CD14-positive monocyte (primary cell): ENCODE results near the gene UTP25. TPM values are rescaled to one million over a fixed set of nuclear protein-coding genes. Genes with fewer than 3 reads are reported as not detected.

ENCODE experiments used
- DNase-seq, 3 donors: peaks; one replicate each; pipeline ENCODE4 v3.0.0-alpha.2; 2011 to 2022
- H2AFZ ChIP-seq: 2 replicates; pipeline ENCODE4 v1.6.0; 2012; ENCODE audit warnings: mild to moderate bottlenecking, low read depth, low read length, inconsistent platforms; ENCODE audit not compliant: insufficient read depth, poor library complexity, severe bottlenecking
- H3K27ac ChIP-seq, 2 donors: 1 replicate in 1 of 2; 2 replicates in 1 of 2; pipeline ENCODE4 v1.5.1; 2012 to 2013; ENCODE audit warnings: low read length in 2 of 2, control low read depth in 1 of 2, inconsistent platforms in 1 of 2, low read depth in 1 of 2, mild to moderate bottlenecking in 1 of 2
- H3K27me3 ChIP-seq, 2 donors: one replicate each; pipeline versions ENCODE4 v1.6.0 to v1.6.1; 2011 to 2013; ENCODE audit warnings: low read length in 2 of 2; ENCODE audit not compliant: control insufficient read depth in 2 of 2, insufficient read depth in 2 of 2
- H3K36me3 ChIP-seq, 2 donors: replicated peaks in 1 of 2; 1 replicate in 1 of 2; 2 replicates in 1 of 2; pipeline versions ENCODE4 v1.5.1 to v1.6.1; 2012 to 2013; ENCODE audit warnings: low read length in 2 of 2, control low read depth in 1 of 2, inconsistent platforms in 1 of 2, mild to moderate bottlenecking in 1 of 2; ENCODE audit not compliant: insufficient read depth in 2 of 2, control insufficient read depth in 1 of 2
- H3K4me1 ChIP-seq, 2 donors: 1 replicate in 1 of 2; 2 replicates in 1 of 2; pipeline versions ENCODE4 v1.5.1 to v1.6.1; 2012 to 2013; ENCODE audit warnings: low read length in 2 of 2, control low read depth in 1 of 2, inconsistent platforms in 1 of 2, mild to moderate bottlenecking in 1 of 2, moderate library complexity in 1 of 2; ENCODE audit not compliant: insufficient read depth in 2 of 2, control insufficient read depth in 1 of 2
- H3K4me2 ChIP-seq: replicated peaks from 2 replicates; pipeline ENCODE3; 2012; ENCODE audit warnings: low read length, moderate library complexity, mild to moderate bottlenecking; ENCODE audit not compliant: poor library complexity, severe bottlenecking; ENCODE audit errors: extremely low read depth
- H3K4me3 ChIP-seq, 3 experiments: fragments of 200-600 bp in 1 of 3; sonication (generic) in 1 of 3; replicated peaks in 1 of 3; 1 replicate in 2 of 3; 2 replicates in 1 of 3; pipeline ENCODE4 v1.5.1; 2011 to 2013; ENCODE audit warnings: low read length in 3 of 3, mild to moderate bottlenecking in 3 of 3, control low read depth in 2 of 3, low read depth in 2 of 3, inconsistent platforms in 1 of 3, moderate library complexity in 1 of 3
- H3K79me2 ChIP-seq: 2 replicates; pipeline ENCODE4 v1.6.0; 2012; ENCODE audit warnings: mild to moderate bottlenecking, control low read depth, inconsistent platforms, low read length, moderate library complexity; ENCODE audit not compliant: insufficient read depth
- H3K9ac ChIP-seq: 2 replicates; pipeline ENCODE4 v1.6.0; 2017; ENCODE audit warnings: low read length, mild to moderate bottlenecking; ENCODE audit not compliant: insufficient read depth, poor library complexity, severe bottlenecking
- H3K9me3 ChIP-seq, 2 donors: replicated peaks in 1 of 2; 1 replicate in 1 of 2; 2 replicates in 1 of 2; pipeline versions ENCODE4 v1.5.1 to v1.6.1; 2012 to 2013; ENCODE audit warnings: low read length in 2 of 2, control low read depth in 1 of 2; ENCODE audit not compliant: control insufficient read depth in 1 of 2, insufficient read depth in 1 of 2
- H4K20me1 ChIP-seq: 2 replicates; pipeline ENCODE4 v1.6.0; 2012; ENCODE audit warnings: mild to moderate bottlenecking, low read length, control low read depth, moderate library complexity; ENCODE audit not compliant: insufficient read depth
- H3K27ac Mint-ChIP-seq, 7 donors: one replicate each; pipeline ENCODE4 v1.8.0; 2020; ENCODE audit warnings: mild to moderate bottlenecking in 7 of 7, mixed read lengths in 7 of 7, moderate library complexity in 6 of 7, inconsistent platforms in 2 of 7
- H3K27me3 Mint-ChIP-seq, 3 donors: one replicate each; pipeline ENCODE4 v1.8.0; 2021 to 2022; ENCODE audit warnings: low read depth in 3 of 3, mild to moderate bottlenecking in 3 of 3, mixed read lengths in 3 of 3, moderate library complexity in 3 of 3, inconsistent platforms in 1 of 3
- H3K36me3 Mint-ChIP-seq, 2 donors: one replicate each; pipeline ENCODE4 v1.8.0; 2020; ENCODE audit warnings: mixed read lengths in 2 of 2, inconsistent platforms in 1 of 2, mild to moderate bottlenecking in 1 of 2
- H3K4me1 Mint-ChIP-seq: one replicate; pipeline ENCODE4 v1.8.0; 2020; ENCODE audit warnings: mild to moderate bottlenecking, mixed read lengths
- H3K4me3 Mint-ChIP-seq, 2 donors: one replicate each; pipeline ENCODE4 v1.8.0; 2020; ENCODE audit warnings: mild to moderate bottlenecking in 2 of 2, mixed read lengths in 2 of 2, moderate library complexity in 1 of 2
- H3K9me3 Mint-ChIP-seq, 7 donors: one replicate each; pipeline ENCODE4 v1.8.0; 2020 to 2022; ENCODE audit warnings: mixed read lengths in 7 of 7, mild to moderate bottlenecking in 6 of 7, moderate library complexity in 6 of 7, inconsistent platforms in 2 of 7
- CTCF ChIP-seq: fragments of 200-600 bp; IDR thresholded peaks from one replicate; pipeline ENCODE4 v1.8.0; 2022; ENCODE audit warnings: antibody characterized with exemption, mild to moderate bottlenecking
- WGBS: methylation state at CpG from one replicate; pipeline ENCODE4 v1.1.5; 2013; ENCODE audit warnings: missing lambda C conversion rate; ENCODE audit not compliant: insufficient coverage; 5-methylcytosine and 5-hydroxymethylcytosine counted together
- intact Hi-C, 2 donors: fragments of 100-400 bp; cut with micrococcal nuclease; formaldehyde crosslinking; loops; one replicate each; pipeline versions ENCODE4 v1.15.0 to v1.15.1; 2023
- polyA plus RNA-seq, 3 donors: library from polyadenylated mRNA; depleted of rRNA in 1 of 3; unstranded in 2 of 3; stranded (reverse) in 1 of 3; fragments of 300-500 nt in 2 of 3; fragments of >200 nt in 1 of 3; fragmentation: Illumina TruSeq in 2 of 3; gene quantifications; 1 replicate in 2 of 3; 2 replicates in 1 of 3; pipeline ENCODE4 v1.2.3, GENCODE V29; 2012 to 2021

Gene UTP25
- polyA plus RNA-seq, 3 donors = 0.98 to 1.4 (median 1.1) TPM

GRCh38 chr1:209883341-209883971 lies 55.7 kb downstream of the UTP25 start:
- Histone ChIP-seq H3K4me3 (no peak overlapping the region), H3K9me3 (no peaks in the 10 kb centered on the region), H3K36me3 (no peaks in the 10 kb centered on the region), H2AFZ (no peak overlapping the region), H3K9ac (no peak overlapping the region), H3K79me2 (no peaks in the 10 kb centered on the region), H4K20me1 (no peaks in the 10 kb centered on the region), H3K27me3 (no peaks in the 10 kb centered on the region), H3K4me2 (no peak overlapping the region), H3K4me1 (no peaks in the 10 kb centered on the region), H3K27ac (no peak overlapping the region)
- intact Hi-C loops = no loop called here
- TF ChIP-seq CTCF = no peak
- Mint-ChIP-seq H3K36me3 (no peaks in the 10 kb centered on the region), H3K4me1 (no peaks in the 10 kb centered on the region), H3K4me3 (no peak overlapping the region), H3K9me3 (peaks cover 0 to 5% (median 1%) of the 10 kb centered on the region in 7 donors), H3K27ac (no peak overlapping the region), H3K27me3 (peaks cover 1 to 9% (median 6%) of the 10 kb centered on the region in 3 donors)
- no peak for DNase-seq
- no CpG with 5 or more reads among the region's 1 CpG for WGBS

- H4K20me1 ChIP-seq = no peaks in the 10 kb centered on the region
- no peaks in the 10 kb centered on the region for H3K4me1 ChIP-seq
- no peak overlapping the region for H3K4me2 ChIP-seq
- H3K27ac ChIP-seq = no peak overlapping the region
- no peak overlapping the region for H3K4me3 ChIP-seq
- Mint-ChIP-seq H3K27me3 (peaks cover 0 to 9% (median 6%) of the 10 kb centered on the region in 3 donors), H3K27ac (no peak overlapping the region), H3K9me3 (peaks cover 0 to 5% (median 1%) of the 10 kb centered on the region in 7 donors), H3K36me3 (no peaks in the 10 kb centered on the region), H3K4me1 (no peaks in the 10 kb centered on the region), H3K4me3 (no peak overlapping the region)
- no peaks in the 10 kb centered on the region for H3K79me2 ChIP-seq
- H3K36me3 ChIP-seq = no peaks in the 10 kb centered on the region
- no peak overlapping the region for H2AFZ ChIP-seq
- no peaks in the 10 kb centered on the region for H3K9me3 ChIP-seq
- 70% methylated on average over 1 of the region's 4 CpGs for WGBS
- no peaks in the 10 kb centered on the region for H3K27me3 ChIP-seq
- intact Hi-C loops = no loop called here
- no peak for TF ChIP-seq CTCF
- no peak overlapping the region for H3K9ac ChIP-seq
- no peak for DNase-seq
Measured at GRCh38 chr1:209884249-209884648, 56.5 kb downstream of the UTP25 start.
